GM12801 (cell line): ENCODE results near the gene TBC1D14.

ENCODE experiments used
- CTCF ChIP-seq: IDR thresholded peaks from one replicate; pipeline ENCODE4 v1.5.1; 2011; ENCODE audit warnings: control low read depth; ENCODE audit not compliant: insufficient read length; ENCODE audit errors: extremely low read depth

The TBC1D14 gene

GRCh38 chr4:7043284-7044136 lies 133.9 kb downstream of the TBC1D14 start, which contains the start of gene TADA2B:
TSS of gene TADA2B (plus strand) at chr4:7043372. CDS start at chr4:7043580, 208 bp downstream.
- no peak for TF ChIP-seq CTCF

DNA sequence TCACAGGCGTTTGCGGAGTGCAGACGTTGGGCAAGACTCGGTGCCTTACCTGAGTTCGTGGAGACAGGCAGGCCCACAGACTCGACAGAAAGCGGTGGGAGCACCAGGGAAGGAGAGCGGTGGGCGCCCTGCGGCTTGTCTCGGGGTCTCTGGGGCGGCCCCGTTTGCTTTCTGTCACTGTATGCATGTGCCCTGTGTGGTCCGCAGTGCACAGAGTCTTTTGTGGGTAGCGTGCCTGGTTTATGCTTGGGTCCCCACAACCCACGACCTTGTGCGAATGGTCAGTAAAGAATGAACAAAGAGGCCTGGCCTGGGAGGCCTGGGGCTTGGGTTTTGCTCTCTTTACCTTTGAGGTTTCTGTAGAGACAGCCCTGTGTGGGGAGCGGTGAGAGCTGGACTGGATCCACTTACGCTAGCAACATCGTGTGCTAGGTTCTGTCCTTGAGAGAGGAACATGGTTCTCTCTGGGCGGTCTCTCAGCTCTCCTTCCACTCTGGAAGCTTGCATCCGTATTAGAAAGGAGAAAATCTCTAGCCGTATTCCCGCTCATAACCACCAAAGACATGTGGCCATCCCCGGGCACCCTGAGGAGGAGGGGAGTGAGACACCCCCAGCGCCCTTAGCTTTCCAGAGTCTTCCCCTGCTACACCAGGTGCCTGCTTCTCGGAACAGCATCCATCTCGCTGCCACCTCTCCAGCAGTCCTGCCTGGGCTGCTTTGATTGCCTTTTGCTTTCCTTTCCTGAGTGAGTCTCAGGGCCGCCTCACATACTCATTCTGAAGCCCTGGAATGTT lies 134.7 kb downstream of the TBC1D14 start:
- no peak for TF ChIP-seq CTCF

GRCh38 chr4:7045553-7045952 lies 135.9 kb downstream of the TBC1D14 start:
- no peak for TF ChIP-seq CTCF

DNA sequence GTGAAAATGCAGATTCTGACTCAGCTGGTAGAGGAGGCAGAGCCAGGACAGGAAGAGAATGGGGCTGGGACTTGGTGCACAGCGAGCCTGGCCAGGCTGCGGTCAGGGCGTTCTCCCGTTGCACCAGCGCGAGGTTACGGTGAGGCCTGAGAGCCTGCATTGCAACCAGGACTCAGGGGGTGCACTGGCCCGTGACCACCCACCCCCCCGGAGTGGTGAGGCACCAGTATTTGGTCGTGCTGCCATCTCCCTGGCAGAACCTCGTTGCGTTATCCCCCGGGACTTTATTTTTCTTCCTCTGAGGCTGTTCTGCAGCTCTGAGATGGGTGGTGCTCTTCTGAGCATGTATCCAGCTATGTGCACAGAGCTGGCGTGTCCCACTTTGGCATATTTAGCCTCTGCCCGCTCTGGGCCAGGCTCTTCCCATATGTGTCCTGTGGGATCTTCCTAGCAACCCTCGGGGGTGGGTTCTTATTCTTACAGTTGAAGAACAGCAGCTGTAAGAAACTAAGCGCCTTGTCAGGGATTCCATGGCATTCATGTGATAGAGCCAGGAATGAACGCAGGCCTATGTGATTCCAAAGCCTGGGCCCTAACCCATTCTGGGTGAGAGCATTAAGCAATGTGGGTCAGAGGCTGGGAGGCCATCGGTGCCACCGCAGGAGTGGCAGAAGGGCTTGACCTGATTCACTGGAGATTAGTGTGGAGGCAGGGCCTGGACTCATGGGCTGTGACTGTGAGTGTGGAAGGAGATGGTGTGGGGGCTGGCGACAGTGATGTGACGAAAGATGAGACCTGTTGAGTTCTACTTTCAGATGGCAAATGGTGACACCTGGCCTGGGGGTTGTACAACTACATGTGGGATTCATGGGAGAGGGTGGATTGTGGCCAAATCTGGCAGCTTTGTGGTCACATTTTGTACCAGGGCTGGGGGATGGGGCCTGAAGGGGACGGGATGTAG lies 136.6 kb downstream of the TBC1D14 start:
- no peak for TF ChIP-seq CTCF

DNA sequence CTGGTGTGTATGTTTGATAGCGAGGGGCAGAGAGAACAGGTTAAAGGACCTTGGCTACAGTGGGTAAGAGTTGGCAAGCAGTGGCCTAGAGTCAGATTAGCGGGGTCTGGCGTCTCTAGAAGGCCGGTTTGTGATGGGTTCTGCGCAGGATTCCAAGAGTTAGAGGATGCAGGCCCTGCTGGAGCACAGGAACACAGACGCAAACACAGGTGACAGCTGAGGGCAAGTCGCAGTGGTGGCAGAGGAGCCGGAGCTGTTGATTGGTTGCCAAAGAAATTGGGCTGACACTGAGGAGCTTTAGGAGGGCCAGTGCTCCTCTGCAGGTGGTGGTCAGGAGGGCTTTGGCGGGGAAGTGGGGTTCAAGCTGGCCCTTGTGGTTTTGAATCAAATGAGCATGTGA lies 137.3 kb downstream of the TBC1D14 start:
- TF ChIP-seq CTCF = no peak

DNA sequence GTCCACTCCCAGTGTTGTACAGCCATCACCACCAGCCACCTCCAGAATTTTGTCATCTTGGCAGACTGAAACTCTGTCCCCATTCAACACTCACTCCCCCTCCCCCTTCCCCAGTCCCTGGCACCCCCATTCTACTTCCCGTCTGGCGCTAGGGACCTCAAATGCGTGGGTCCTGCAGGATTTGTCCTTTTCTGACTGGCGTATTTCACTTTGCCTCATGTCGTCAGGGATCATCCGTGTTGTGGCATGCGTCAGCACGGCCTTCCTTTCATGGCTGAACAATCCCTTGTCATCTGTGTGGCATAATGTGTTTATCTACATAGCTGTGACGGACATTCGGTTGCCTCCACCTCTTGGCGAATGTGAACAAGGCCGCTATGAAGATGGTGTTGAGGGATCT lies 139.0 kb downstream of the TBC1D14 start:
- TF ChIP-seq CTCF = no peak
